NB4 (cell line): ENCODE results near the gene MANF.

Experiments
- CTCF ChIP-seq: IDR thresholded peaks from one replicate; pipeline ENCODE4 v1.5.1; 2012; ENCODE audit warnings: low read depth, low read length
- MYC ChIP-seq: IDR thresholded peaks from 2 replicates; pipeline ENCODE4 v1.6.1; 2011; ENCODE audit warnings: low read depth, low read length
- POLR2A ChIP-seq: IDR thresholded peaks from 2 replicates; pipeline ENCODE4 v1.6.1; 2011; ENCODE audit warnings: mild to moderate bottlenecking; ENCODE audit not compliant: insufficient read length; ENCODE audit errors: extremely low read depth

GRCh38 chr3:51336261-51336660, 48.8 kb upstream of the MANF start:
- no peak for TF ChIP-seq CTCF
- no peak for TF ChIP-seq POLR2A
- TF ChIP-seq MYC: no peak
